B cell (primary cell): ENCODE measurements around the gene ADGRE2. TPM values are rescaled to one million over a fixed set of nuclear protein-coding genes. Genes with fewer than 3 reads are reported as not detected.

Experiments
- ATAC-seq: fragments of 200-7000 bp; cut with Tn5 transposase; one replicate; pipeline ENCODE4 v1.10.0; 2021; ENCODE audit warnings: low read depth, mild to moderate bottlenecking, moderate number of reproducible peaks, moderate library complexity
- CTCF ChIA-PET: fragments of 350-600 bp; sonication (Branson Sonifier 250); formaldehyde crosslinking; loops from one replicate; lab custom pipeline; 2021; ENCODE audit warnings: antibody characterized with exemption, inconsistent platforms; lab: Charles Lee
- POLR2A ChIA-PET: fragments of 350-600 bp; sonication (Branson Sonifier 250); formaldehyde crosslinking; loops from one replicate; lab custom pipeline; 2021; ENCODE audit warnings: antibody characterized with exemption; lab: Charles Lee
- DNase-seq: peaks from one replicate; pipeline ENCODE4 v3.0.0; 2013
- H2AFZ ChIP-seq: 2 replicates; pipeline ENCODE4 v1.6.1; 2012; ENCODE audit warnings: mild to moderate bottlenecking, low read depth, low read length; ENCODE audit not compliant: insufficient read depth, poor library complexity, severe bottlenecking
- H3K27ac ChIP-seq, 2 donors: 1 replicate in 1 of 2; 2 replicates in 1 of 2; pipeline ENCODE4 v1.5.1; 2012 to 2013; ENCODE audit warnings: low read length in 2 of 2, mild to moderate bottlenecking in 2 of 2, moderate library complexity in 1 of 2
- H3K27me3 ChIP-seq, 4 experiments: fragments of 200-600 bp in 1 of 4; sonication (generic) in 1 of 4; replicated peaks in 1 of 4; 1 replicate in 2 of 4; 2 replicates in 2 of 4; pipeline versions ENCODE4 v1.6.1 to v1.7.0; 2013 to 2016; ENCODE audit warnings: low read length in 3 of 4, mild to moderate bottlenecking in 2 of 4, mixed read lengths in 1 of 4, moderate library complexity in 1 of 4; ENCODE audit not compliant: insufficient read depth in 4 of 4, control insufficient read depth in 3 of 4; ENCODE audit errors: control extremely low read depth in 1 of 4
- H3K36me3 ChIP-seq, 2 experiments: replicated peaks in 1 of 2; 1 replicate in 1 of 2; 2 replicates in 1 of 2; pipeline versions ENCODE4 v1.6.1 to v1.7.1; 2013; ENCODE audit warnings: low read length in 1 of 2; ENCODE audit not compliant: insufficient read depth in 2 of 2, control insufficient read depth in 1 of 2; ENCODE audit errors: control extremely low read depth in 1 of 2, extremely low read depth in 1 of 2
- H3K4me1 ChIP-seq, 2 donors: fragments of 200-600 bp in 1 of 2; sonication (generic) in 1 of 2; 1 replicate in 1 of 2; 2 replicates in 1 of 2; pipeline versions ENCODE4 v1.5.1 to v1.6.1; 2013 to 2017; ENCODE audit warnings: low read length in 2 of 2; ENCODE audit not compliant: control insufficient read depth in 2 of 2, insufficient read depth in 2 of 2
- H3K4me2 ChIP-seq: replicated peaks from 2 replicates; pipeline ENCODE3; 2012; ENCODE audit warnings: mild to moderate bottlenecking, low read depth, low read length; ENCODE audit not compliant: poor library complexity, severe bottlenecking
- H3K4me3 ChIP-seq, 5 experiments: fragments of 200-600 bp in 1 of 5; sonication (generic) in 1 of 5; 1 replicate in 3 of 5; 2 replicates in 2 of 5; pipeline versions ENCODE4 v1.5.1 to v1.7.0; 2011 to 2016; ENCODE audit warnings: low read length in 4 of 5, mild to moderate bottlenecking in 4 of 5, low read depth in 2 of 5, control low read depth in 1 of 5, moderate library complexity in 1 of 5; ENCODE audit not compliant: insufficient read depth in 1 of 5; ENCODE audit errors: control extremely low read depth in 1 of 5, extremely low read depth in 1 of 5
- H3K79me2 ChIP-seq: fragments of 200-600 bp; sonication (generic); one replicate; pipeline ENCODE4 v1.6.0; 2016; ENCODE audit warnings: low read length; ENCODE audit not compliant: control insufficient read depth, insufficient read depth
- H3K9ac ChIP-seq: fragments of 200-600 bp; sonication (generic); 2 replicates; pipeline ENCODE4 v1.6.1; 2017; ENCODE audit warnings: mild to moderate bottlenecking, low read length, moderate library complexity
- H3K9me3 ChIP-seq, 3 donors: one replicate each; pipeline versions ENCODE4 v1.6.1 to v1.7.1; 2013; ENCODE audit warnings: low read length in 2 of 3; ENCODE audit not compliant: control insufficient read depth in 2 of 3, insufficient read depth in 1 of 3; ENCODE audit errors: control extremely low read depth in 1 of 3
- H4K20me1 ChIP-seq: 2 replicates; pipeline ENCODE4 v1.6.0; 2012; ENCODE audit warnings: mild to moderate bottlenecking, low read length; ENCODE audit not compliant: insufficient read depth, control insufficient read depth, poor library complexity, severe bottlenecking
- H3K27ac Mint-ChIP-seq: one replicate; pipeline ENCODE4 v1.8.0; 2021; ENCODE audit warnings: mixed read lengths
- H3K27me3 Mint-ChIP-seq: one replicate; pipeline ENCODE4 v1.8.0; 2021; ENCODE audit warnings: mixed read lengths
- H3K4me1 Mint-ChIP-seq: one replicate; pipeline ENCODE4 v1.8.0; 2021; ENCODE audit warnings: mixed read lengths
- H3K4me3 Mint-ChIP-seq: one replicate; pipeline ENCODE4 v1.8.0; 2021; ENCODE audit warnings: mixed read lengths
- H3K9me3 Mint-ChIP-seq: one replicate; pipeline ENCODE4 v1.8.0; 2022; ENCODE audit warnings: mixed read lengths; ENCODE audit not compliant: insufficient read depth
- EZH2 ChIP-seq: IDR thresholded peaks from 2 replicates; pipeline ENCODE4 v1.6.1; 2012; ENCODE audit warnings: borderline replicate concordance, low read depth, mild to moderate bottlenecking, moderate library complexity, low read length; ENCODE audit not compliant: insufficient read depth, poor library complexity, severe bottlenecking
- WGBS: methylation state at CpG from one replicate; pipeline ENCODE4 v1.1.5; 2013; ENCODE audit warnings: missing lambda C conversion rate; ENCODE audit not compliant: insufficient coverage; 5-methylcytosine and 5-hydroxymethylcytosine counted together
- intact Hi-C: fragments of 100-400 bp; cut with micrococcal nuclease; formaldehyde crosslinking; loops from one replicate; pipeline ENCODE4 v1.10.0; 2022
- polyA plus RNA-seq: library from polyadenylated mRNA; depleted of rRNA; stranded (reverse); fragments of >200 nt; gene quantifications from 2 replicates; pipeline ENCODE4 v1.2.3, GENCODE V29; 2012
- total RNA-seq, 2 donors: library from RNA; stranded (reverse); fragments of 120-200 nt in 1 of 2; gene quantifications; 1 replicate in 1 of 2; 2 replicates in 1 of 2; pipeline versions ENCODE4 v1.2.3 to v1.2.4, GENCODE V29; 2013 to 2022
- TF ChIP-seq, protein P1 (sequence below): fragments of 200-600 bp; IDR thresholded peaks from one replicate; pipeline ENCODE4 v1.8.0; 2022; ENCODE audit warnings: antibody characterized with exemption, mild to moderate bottlenecking

Gene ADGRE2
- total and polyA plus RNA-seq, 2 donors (not counting 1 experiment from before 2014, with no cell fraction given) = 0.52 to 0.89 TPM

DNA sequence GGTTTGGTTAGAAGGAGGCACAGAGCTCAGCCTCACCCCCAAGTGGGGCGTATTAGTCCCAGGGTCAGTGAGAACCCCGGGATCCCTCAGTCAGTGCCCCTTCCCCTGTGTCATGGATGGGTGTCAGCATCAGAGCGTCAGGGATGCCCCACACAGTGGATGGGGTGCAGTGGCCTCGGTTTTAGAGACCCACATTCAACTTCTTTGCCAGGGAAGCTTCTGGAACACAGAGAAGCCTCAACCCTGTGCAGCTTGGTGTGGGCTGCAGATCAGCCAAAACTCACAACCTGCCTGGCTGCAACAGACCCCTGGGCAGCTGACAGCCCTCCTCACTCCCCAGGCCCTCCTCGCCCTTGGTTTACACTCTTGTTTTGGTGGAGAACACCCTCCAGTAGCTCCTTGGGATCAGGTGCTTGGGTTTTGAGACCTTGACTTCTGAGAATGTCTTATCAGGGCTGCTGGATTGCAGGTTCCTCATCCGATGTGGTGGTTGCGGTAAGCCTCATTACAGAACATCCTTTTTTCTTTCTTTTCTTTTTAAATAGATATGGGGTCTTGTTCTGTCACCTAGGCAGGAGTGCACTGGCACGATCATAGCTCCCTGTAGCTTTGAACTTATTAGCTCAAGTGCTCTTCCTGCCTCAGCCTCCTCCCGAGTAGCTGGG lies 77.5 kb downstream of the ADGRE2 start:
- 94% methylated on average over 7 of the region's 9 CpGs for WGBS

DNA sequence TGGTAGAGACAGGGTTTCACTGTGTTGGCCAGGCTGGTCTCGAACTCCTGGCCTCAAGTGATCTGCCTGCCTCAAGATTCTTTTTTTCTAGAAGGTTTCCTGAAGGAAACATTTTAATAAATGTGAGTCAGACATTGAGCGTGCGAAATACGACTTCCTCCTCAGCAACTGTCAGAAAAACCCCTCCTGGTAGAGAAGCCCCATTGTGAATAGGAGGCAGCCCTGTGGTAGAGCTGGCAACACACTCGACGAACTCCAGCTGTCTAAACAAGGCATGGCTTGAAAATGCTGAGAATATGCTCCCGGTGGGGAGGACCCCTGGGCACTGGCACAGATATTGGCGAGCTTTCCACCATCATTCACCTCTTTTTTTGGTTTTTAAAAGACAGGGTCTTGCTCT lies 78.7 kb downstream of the ADGRE2 start:
- WGBS = 88% methylated on average over 4 of the region's 8 CpGs
- Histone ChIP-seq H3K27ac (no peak overlapping the region), H3K27me3 (no peaks in the 10 kb centered on the region), H3K9me3 (no peaks in the 10 kb centered on the region), H3K36me3 (peaks cover 16 to 81% of the 10 kb centered on the region in 2 experiments), H3K79me2 (no peaks in the 10 kb centered on the region), H4K20me1 (no peaks in the 10 kb centered on the region), H2AFZ (no peak overlapping the region), H3K4me3 (no peak overlapping the region), H3K4me1 (no peaks in the 10 kb centered on the region), H3K4me2 (no peak overlapping the region), H3K9ac (no peak overlapping the region)
- Mint-ChIP-seq H3K9me3 (no peaks in the 10 kb centered on the region), H3K4me1 (no peaks in the 10 kb centered on the region), H3K27ac (no peak overlapping the region), H3K4me3 (no peak overlapping the region), H3K27me3 (no peaks in the 10 kb centered on the region)
- ATAC-seq (no peak), DNase-seq (no peak)
- POLR2A ChIA-PET = no interaction called here
- TF ChIP-seq, protein P1, sequence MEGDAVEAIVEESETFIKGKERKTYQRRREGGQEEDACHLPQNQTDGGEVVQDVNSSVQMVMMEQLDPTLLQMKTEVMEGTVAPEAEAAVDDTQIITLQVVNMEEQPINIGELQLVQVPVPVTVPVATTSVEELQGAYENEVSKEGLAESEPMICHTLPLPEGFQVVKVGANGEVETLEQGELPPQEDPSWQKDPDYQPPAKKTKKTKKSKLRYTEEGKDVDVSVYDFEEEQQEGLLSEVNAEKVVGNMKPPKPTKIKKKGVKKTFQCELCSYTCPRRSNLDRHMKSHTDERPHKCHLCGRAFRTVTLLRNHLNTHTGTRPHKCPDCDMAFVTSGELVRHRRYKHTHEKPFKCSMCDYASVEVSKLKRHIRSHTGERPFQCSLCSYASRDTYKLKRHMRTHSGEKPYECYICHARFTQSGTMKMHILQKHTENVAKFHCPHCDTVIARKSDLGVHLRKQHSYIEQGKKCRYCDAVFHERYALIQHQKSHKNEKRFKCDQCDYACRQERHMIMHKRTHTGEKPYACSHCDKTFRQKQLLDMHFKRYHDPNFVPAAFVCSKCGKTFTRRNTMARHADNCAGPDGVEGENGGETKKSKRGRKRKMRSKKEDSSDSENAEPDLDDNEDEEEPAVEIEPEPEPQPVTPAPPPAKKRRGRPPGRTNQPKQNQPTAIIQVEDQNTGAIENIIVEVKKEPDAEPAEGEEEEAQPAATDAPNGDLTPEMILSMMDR = no peak
- TF ChIP-seq EZH2 = no peak
- CTCF ChIA-PET = no interaction called here
- intact Hi-C loops = no loop called here

More for the DNA sequence above, 77.5 kb downstream of the ADGRE2 start:
- no peak overlapping the region for H3K4me3 ChIP-seq
- peaks cover 13 to 83% of the 10 kb centered on the region in 2 experiments for H3K36me3 ChIP-seq
- H4K20me1 ChIP-seq = no peaks in the 10 kb centered on the region
- H3K79me2 ChIP-seq = no peaks in the 10 kb centered on the region
- no peaks in the 10 kb centered on the region for H3K27me3 ChIP-seq
- CTCF ChIA-PET = interaction anchor here (0.8 to 1.7 kb wide), 2 partner anchors 11 to 144 kb away, joined by 3 to 4 read pairs; partner anchors contain the start of gene ZNF333
- ATAC-seq (no peak), DNase-seq (no peak)
- H3K9me3 Mint-ChIP-seq = no peaks in the 10 kb centered on the region
- no peak overlapping the region for H3K27ac ChIP-seq
- H3K27ac Mint-ChIP-seq = no peak overlapping the region
- POLR2A ChIA-PET = no interaction called here
- H3K9ac ChIP-seq = no peak overlapping the region
- no peak for TF ChIP-seq EZH2
- TF ChIP-seq, protein P1 = no peak
- no peaks in the 10 kb centered on the region for H3K27me3 Mint-ChIP-seq
- no peak overlapping the region for H3K4me3 Mint-ChIP-seq
- H3K9me3 ChIP-seq = no peaks in the 10 kb centered on the region
- no peak overlapping the region for H2AFZ ChIP-seq
- intact Hi-C loops = no loop called here
- H3K4me2 ChIP-seq = no peak overlapping the region
- H3K4me1 Mint-ChIP-seq = no peaks in the 10 kb centered on the region
- no peaks in the 10 kb centered on the region for H3K4me1 ChIP-seq
